Measurements from ENCODE around the gene INSM2.
A peak's percentile ranks its signal among the peaks of the same experiment; 100 is the strongest.

INSM2 gene, protein sequence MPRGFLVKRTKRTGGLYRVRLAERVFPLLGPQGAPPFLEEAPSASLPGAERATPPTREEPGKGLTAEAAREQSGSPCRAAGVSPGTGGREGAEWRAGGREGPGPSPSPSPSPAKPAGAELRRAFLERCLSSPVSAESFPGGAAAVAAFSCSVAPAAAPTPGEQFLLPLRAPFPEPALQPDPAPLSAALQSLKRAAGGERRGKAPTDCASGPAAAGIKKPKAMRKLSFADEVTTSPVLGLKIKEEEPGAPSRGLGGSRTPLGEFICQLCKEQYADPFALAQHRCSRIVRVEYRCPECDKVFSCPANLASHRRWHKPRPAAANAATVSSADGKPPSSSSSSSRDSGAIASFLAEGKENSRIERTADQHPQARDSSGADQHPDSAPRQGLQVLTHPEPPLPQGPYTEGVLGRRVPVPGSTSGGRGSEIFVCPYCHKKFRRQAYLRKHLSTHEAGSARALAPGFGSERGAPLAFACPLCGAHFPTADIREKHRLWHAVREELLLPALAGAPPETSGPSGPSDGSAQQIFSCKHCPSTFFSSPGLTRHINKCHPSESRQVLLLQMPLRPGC

DNA sequence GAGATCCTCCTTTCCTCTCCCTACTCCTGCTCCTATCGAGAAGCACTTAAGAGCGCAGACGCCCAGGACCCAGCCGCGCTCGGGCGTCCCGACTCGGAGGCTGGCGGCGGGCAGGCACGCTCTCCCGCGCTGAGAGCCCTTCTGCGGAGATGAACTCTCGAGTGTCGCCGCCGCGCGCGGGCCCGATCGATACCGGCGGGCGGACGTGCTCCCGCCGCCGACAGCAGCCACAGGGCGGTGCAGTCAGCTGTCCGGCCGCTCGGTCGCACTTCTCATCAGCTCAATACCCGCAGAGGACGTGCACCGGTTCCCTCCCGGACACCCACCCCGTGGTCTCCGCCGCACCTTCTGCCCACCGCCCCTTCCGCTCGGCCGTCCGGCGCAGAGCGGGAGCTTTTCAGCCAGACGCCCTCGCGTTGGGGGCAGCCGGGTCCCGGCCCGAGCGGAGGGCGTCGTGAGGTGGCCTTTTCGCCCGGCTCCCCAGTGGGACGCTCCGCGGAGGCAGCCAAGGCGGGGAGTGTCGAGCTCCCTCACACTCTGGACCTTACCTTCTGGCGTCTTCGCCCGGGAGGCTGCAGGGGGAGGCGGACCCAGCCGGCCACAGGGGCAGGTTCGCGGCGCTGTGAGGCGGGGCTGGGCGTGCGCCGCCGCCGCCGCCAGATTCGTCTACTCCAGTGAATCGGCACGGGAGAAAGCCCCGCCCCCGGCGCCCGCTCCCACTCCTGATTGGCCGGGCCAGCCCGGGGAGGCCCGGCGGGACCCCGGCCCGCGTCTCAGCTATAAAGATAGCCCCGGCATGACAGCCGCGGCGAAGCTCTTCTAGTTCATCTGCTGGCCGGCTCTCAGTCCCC is at the start of gene INSM2:
INSM2 (plus strand) TSS at position 808 of the 851 bp plus-strand sequence. CDS start 89 bp downstream, outside the sequence.
- DNase-seq: peak; percentile 98

DNA sequence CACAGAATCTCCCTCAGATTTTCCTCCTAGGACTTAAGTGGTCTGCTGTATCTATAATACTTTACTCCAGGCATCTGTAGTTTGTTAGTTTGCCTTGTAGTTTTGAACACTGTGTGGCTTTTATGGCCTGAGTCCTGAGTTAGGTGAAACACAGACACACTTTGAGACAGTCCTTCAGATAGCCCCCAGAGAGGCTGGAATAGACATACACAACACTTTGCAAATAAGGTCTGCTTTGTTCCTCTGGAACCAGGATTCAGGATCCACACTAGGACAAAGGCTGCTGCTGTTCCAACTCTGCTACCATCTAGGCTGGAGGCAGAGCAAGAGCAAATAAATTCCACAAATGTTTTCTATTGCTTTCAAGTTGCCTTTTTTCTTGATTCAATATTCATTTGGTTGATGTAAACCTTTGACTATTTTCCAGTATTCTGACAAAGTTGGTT is 41.4 kb upstream of the INSM2 start:
- no peak for DNase-seq

DNA sequence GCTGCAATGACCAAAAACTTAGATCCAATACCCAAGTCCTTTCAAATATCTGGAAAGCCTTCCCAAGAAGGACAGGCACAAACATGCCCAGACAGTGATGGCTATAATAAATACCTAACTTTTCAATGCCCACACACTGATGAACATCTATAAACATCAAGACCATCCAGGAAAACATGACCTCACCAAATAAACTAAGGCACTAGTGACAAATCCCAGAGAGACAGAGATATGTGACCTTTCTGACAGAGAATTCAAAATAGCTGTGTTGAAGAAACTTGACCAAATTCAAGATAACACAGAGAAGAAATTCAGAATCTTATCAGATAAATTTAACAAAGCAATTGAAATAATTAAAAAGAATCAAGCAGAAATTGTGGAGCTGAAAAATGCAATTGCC is 38.7 kb upstream of the INSM2 start:
- DNase-seq: no peak

DNA sequence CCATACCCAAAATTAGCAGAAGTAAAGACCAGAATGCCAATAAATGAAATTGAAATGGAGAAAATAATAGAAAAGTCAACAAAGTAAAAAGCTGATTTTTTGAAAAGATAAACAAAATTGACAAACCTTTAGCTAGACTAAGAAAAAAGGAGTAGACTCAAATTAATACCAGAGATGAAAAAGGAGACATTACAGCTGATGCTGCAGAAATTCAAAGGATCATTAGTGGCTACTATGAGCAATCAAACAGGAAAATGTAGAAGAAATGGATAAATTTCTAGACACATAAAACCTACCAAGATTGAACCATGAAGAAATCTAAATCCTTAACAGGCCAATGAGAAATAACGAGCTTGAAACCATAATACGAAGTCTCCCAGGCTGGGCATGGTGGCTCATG is 34.8 kb upstream of the INSM2 start:
- no peak for DNase-seq

DNA sequence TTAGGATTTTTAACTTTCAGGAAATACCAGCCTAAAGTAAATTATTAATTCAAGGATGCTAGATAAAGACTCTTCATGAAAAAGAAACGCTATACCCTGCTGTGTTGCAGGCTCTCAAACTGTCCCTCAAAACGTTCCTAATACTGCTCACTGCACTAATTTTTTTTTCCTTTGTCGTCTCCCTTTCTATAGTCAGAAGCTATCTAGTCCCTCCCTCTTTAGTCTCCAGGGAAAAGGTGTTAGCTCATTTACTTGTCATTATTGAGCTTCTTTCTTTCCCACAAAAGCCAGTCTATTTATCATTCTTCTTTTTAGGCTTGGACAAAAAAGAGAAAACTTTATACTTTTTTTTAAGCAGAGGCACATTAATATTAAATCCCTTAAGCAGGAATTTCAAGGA is 30.3 kb upstream of the INSM2 start:
- peak; percentile 91 for DNase-seq

DNA sequence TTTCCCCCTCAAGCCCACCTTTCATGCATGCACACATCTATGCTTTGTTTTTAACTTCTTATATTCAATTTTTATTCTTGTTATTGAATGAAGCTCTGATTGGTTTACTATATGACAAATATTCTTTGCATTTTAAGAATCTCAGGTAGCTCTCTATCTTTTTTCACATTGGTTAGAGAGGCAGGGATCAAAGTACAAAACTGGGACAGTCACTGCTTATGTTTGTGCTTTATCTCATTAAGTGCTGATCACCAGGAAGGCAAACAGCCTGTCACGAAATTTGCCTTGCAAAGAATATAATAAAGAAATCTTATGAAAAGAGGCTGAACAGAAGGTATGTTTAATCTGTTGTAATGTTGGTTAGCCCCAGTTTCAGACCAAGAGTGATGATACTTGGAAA is 29.7 kb upstream of the INSM2 start:
- DNase-seq: peak; percentile 80

DNA sequence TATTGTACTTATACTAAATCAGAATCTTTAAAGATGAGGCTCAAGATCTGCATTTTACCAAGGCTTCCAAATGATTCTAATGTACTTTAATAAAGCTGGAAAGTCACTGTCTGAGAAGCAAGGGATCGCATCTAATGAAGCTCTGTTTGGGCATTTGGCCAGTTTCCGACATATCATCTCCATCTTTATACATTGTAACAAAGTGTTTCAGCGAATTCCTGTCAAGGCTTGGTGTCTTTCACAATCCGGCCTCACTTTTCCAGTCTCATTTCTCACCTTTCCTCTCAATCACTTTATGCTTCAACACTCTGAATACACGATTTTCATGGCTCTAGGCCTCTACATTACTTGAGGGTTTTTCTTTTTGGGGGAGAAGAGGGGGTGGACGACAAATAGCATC is 27.5 kb upstream of the INSM2 start:
- DNase-seq: no peak

DNA sequence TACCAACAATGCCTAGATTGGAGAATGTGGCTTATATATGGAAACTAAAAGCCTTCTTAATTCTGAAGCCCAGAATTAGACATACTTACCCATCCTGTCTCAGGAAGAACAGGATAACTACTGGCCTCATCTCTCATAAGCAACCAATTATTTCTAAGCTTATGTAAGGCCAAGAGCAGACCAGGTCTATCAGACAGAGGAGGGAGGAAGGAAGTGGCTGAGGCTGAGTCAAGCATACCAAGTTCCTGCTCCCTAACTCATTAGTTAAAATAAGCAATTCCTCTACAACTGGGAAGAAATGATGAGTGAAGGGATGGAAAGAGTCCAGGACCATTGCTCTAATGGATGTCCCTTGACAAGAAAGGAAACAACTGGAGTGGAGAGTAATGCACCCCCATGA is 27.0 kb upstream of the INSM2 start:
- DNase-seq: no peak

DNA sequence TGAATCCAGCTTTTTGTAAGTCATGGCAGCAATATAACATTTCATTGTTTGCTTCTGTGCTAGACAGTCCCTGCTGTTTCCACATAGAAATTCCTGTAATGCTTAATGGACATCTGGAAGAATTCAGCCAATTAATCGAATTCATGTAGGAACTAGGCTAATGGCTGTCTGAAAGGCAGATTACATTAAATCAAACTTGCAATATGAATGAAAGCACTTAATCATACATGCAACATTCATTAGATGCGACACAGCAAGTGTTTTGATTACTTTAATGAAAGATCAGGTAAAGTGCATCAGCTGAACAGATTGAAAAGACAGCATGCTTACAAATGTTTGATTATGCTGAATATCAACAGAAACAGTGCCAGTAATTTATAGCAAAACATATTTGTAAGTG is 24.1 kb upstream of the INSM2 start:
- DNase-seq: peak; percentile 82

DNA sequence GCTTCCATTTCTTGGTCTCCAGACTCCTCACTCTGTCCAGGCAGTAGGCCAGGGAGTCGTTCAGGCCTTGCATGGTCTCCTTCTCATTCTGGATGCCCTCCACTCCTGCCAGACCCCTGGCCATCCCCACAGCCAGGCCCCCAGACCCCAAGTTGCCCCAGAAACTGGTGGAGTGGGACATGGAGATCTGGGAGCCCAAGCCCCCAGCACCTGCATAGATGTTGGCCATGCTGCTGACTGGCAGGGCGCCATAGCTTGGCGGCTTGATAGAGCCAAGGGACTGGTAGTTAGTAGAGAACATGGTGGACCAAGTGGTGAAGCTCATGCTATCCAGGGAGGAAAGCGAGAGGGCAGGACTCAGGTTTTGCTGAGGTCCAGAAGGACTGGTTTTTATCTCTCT is 21.2 kb upstream of the INSM2 start:
- DNase-seq: no peak

DNA sequence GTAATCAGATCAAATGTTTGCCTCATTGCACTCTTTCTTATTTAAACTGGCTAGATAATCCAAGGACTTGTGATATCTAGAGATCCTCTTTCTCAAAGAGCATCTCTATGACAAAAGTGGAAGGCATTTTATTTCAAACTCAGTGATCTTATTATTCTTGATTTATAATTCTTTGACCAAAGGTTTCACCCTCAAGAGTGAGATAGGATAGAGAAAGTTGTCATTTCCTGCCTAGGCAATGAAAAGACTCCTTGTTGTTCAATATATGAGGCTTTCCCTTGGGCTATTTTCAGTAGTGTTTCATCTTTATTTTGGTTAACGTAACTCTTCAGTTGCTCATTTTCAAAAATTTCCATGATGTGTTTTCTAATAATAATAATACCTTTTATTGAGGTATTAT is 18.0 kb upstream of the INSM2 start:
- no peak for DNase-seq

DNA sequence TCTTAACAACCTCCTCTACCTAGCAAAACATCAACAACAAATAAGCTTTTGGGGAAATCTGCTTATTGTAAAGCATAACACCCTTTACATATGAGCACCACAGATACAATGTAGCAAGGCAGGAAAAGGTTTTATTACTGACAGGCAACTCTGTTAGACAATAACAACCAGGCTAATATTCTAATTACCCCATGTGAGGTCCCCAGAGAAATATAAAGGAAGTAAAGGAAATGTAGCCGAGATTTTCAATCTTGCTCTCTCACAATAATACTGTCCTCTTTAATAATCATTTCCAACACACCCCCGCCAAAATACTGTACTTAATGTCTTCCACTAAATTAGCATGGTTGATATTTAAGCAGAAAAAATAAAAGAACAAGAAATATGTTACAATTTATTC is 14.0 kb upstream of the INSM2 start:
- peak; percentile 33 for DNase-seq

DNA sequence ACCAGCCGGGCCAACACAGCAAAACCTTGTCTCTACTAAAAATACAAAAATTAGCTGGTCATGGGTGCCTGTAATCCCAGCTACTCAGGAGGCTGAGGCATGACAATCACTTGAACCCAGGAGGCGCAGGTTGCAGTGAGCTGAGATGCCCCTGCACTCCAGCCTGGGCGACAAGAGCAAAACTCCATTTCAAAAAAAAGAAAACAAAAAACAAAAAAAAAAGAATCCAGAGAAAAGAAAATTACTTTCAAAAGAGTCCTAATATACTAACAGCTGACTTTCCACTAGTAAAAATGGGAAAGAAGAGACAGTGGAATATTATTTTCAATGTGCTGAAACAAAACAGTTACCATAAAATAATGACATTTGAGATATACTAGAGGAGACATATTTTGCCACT is 8.3 kb upstream of the INSM2 start:
- DNase-seq: no peak

DNA sequence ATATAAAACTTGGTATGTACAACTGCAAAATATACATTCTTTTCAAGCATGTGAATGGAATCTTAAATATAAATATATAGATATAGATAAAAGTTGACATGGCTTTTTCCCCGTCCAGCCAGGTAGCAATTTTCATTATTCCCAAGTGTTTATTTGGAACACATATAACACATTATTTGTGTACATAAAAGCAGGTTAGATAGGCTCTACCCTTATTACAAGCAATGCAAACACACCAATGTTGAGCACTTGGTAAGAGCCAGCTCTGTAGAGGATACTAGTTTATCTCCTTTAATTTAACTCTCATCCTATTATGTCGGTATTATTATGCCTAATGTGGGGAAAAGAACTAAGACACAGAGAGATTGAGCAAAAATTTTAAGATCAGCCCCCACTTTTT is 7.0 kb upstream of the INSM2 start:
- DNase-seq: no peak

DNA sequence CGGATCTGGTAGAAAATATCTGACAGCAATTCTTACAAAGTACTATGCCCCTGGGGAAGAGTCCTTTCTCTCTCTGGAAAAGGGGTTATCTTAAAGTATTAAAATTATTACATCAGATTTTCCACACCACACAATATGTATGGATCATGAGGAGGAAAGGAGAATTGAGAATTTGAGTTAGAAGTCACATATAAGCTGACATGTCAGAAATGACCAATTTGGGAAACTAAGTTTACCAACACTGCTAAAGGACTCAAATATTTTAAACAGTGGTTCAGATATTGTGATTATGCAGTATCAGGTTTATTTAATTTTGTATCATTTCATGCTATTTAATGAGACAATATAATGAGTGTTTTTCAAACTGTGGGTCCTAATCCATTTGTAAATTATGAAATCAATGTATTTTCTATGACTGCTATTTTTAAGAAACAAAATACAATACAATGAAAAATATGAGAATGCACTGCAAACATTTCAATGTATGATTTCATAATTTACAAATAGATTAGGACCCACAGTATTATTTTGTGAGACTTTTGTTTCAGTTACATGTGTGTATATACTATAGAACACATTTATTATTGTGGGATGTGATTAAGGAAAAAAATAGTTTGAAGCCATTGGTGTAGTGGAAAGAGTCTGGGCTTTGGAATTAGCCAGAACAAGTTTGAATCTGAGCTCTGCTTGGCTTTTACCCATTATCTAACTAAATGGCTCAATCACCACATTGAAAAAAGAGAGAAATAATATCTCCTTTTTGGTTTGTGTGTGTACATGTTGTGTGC is 1.8 kb upstream of the INSM2 start:
- DNase-seq: no peak

DNA sequence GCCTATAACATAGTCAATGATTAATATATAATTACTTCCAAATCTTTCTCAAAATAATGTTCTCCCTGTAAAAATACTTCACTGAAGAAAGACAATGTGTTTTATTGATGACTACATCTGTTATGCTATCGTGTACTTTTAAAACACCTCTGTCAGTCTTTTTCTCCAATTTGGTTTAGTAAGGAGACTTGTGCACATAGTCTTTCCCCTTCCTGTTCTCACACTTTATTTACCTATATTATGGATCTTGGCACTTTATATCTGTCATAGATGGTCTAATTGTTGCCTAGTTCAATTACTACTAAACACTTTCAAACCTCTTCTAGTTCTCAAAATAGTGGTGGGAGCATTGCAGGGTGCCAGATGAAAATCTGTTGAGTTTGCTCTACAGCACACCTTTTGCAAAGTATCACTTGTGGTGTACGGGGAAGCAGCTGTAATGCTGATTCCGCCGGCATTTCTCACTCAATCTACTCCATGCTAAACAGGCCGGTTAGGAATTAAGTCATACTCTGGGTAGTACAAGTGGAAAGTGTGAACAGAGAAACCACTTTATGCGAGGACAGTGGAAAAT is 1.1 kb upstream of the INSM2 start:
- DNase-seq: no peak

DNA sequence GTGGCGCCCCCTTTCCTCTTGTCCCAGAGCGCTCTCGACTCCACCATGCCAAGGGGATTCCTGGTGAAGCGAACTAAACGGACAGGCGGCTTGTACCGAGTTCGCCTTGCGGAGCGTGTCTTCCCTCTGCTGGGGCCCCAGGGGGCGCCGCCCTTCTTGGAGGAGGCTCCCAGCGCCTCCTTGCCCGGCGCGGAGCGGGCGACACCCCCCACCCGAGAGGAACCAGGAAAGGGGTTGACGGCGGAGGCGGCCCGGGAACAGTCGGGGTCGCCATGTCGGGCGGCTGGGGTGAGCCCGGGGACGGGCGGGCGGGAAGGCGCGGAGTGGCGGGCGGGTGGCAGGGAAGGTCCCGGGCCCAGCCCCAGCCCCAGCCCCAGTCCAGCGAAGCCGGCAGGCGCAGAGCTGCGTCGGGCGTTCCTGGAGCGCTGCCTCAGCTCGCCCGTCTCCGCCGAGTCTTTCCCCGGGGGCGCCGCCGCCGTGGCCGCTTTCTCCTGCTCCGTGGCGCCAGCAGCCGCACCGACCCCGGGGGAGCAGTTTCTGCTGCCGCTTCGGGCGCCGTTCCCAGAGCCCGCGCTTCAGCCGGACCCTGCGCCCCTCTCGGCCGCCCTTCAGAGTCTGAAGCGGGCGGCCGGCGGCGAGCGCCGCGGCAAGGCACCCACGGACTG is 376 bp downstream of the INSM2 start:
- peak; percentile 78 for DNase-seq

DNA sequence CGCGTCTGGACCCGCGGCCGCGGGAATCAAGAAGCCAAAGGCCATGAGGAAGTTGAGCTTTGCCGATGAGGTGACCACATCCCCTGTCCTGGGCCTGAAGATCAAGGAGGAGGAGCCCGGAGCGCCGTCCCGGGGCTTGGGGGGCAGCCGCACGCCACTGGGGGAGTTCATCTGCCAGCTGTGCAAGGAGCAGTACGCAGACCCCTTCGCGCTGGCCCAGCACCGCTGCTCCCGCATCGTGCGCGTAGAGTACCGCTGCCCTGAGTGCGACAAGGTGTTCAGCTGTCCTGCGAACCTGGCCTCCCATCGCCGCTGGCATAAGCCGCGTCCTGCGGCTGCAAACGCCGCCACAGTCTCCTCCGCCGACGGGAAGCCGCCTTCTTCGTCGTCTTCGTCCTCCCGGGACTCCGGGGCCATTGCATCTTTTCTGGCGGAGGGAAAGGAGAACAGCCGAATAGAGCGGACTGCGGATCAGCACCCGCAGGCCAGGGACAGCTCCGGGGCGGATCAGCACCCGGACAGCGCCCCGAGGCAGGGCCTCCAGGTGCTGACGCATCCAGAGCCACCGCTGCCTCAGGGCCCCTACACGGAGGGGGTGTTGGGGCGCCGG is 1.0 kb downstream of the INSM2 start:
- peak; percentile 73 for DNase-seq

DNA sequence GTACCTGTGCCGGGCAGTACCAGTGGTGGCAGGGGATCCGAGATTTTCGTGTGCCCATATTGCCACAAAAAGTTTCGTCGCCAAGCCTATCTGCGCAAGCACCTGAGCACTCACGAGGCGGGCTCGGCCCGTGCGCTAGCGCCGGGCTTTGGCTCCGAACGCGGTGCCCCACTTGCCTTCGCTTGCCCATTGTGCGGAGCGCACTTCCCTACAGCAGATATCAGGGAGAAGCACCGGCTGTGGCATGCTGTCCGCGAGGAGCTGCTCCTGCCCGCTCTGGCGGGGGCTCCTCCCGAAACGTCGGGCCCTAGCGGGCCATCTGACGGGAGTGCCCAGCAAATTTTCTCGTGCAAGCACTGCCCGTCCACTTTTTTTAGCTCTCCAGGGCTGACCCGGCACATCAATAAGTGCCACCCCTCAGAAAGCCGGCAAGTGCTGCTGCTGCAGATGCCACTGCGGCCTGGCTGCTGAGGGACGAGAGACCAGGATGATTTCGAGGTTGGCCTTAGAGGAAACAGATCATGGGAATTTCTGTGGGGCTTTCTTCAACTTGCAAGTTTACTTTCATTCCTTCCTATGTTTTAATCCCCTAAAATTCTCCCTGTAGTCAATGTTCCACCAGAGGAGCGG is 1.6 kb downstream of the INSM2 start:
- peak; percentile 66 for DNase-seq

DNA sequence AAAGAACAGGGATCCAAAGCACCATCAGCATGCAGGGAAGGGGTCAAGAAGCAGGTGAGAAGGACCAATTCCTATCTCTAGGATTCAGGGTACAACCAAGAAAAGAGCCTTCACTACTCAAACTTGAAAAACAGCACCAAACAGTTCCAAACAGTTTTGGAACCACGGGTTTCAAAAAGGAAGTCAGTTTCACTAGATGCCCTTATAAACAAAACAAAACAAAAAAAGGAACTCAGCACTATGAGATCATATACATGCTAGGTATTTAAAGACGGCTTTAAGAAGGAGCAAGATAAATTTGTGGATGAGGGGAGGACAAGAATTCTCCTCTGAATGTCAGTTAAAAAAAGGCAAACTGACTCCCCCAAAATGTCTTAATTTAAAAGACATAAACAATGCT is 6.0 kb downstream of the INSM2 start:
- DNase-seq: no peak

DNA sequence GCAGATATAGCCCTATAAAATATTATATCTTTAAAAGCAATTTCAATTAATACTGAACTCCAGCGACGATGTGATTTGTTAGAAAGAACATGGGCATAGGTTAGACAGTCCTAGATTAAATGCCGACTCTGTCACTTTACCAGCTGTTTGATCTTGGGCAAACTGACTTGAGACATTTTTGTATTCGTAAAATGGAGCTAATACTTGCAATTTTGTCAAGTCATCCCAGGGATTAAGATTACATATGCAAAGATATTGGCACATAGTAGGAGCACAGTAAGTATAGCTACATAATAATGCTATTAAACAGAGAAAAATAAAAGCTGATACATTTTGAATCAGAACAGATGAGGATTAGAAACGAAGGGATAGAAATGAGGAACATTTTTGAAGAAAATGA is 9.0 kb downstream of the INSM2 start:
- DNase-seq: no peak
